Mammary epithelial cell (primary cell): ENCODE measurements around the gene DNAH9.

Experiments
- CTCF ChIP-seq, 2 donors: IDR thresholded peaks in 1 of 2; conservative IDR thresholded peaks in 1 of 2; 2 replicates each; pipeline ENCODE4 v1.5.1; 2011 to 2012; ENCODE audit warnings: inconsistent platforms in 2 of 2, low read length in 2 of 2, mild to moderate bottlenecking in 2 of 2, control low read depth in 1 of 2, low read depth in 1 of 2; ENCODE audit not compliant: insufficient read depth in 1 of 2; ENCODE audit errors: extremely low read depth in 1 of 2
- EZH2 ChIP-seq: IDR thresholded peaks from 2 replicates; pipeline ENCODE4 v1.6.1; 2012; ENCODE audit warnings: low read length, inconsistent platforms, borderline replicate concordance

- TF ChIP-seq CTCF (conservative IDR thresholded peaks at IDR 0.05 in 1 of 2, IDR thresholded peaks at IDR 0.05 in 1 of 2; ENCODE audit: extremely low read depth in 1 of 2, insufficient read depth in 1 of 2, low read depth in 1 of 2, low read length in 2 of 2) = no peak
- no peak for TF ChIP-seq EZH2
Observed at GRCh38 chr17:11559601-11560000, 38.7 kb upstream of the DNAH9 start.
